Heart right ventricle (tissue), 16 donors: ENCODE data around the gene PAPSS1. TPM values are rescaled to one million over a fixed set of nuclear protein-coding genes. Genes with fewer than 3 reads are reported as not detected.
A peak's percentile ranks its signal among the peaks of the same experiment; 100 is the strongest.

ENCODE experiments used
- ATAC-seq, 8 donors: fragments of 200-7000 bp; cut with Tn5 transposase; one replicate each; pipeline ENCODE4 v1.9.1; 2020; ENCODE audit warnings: mild to moderate bottlenecking in 8 of 8, moderate library complexity in 8 of 8, moderate number of reproducible peaks in 1 of 8
- DNase-seq, 2 donors: peaks; one replicate each; pipeline ENCODE4 v3.0.0-alpha.2; 2020
- H3K27ac ChIP-seq, 10 donors: fragments of 200-600 bp; sonication (generic) in 2 of 10; one replicate each; pipeline versions ENCODE4 v1.5.0 to v1.8.0; 2020 to 2022; ENCODE audit warnings: mild to moderate bottlenecking in 3 of 10
- H3K27me3 ChIP-seq, 7 donors: fragments of 200-600 bp; one replicate each; pipeline ENCODE4 v1.8.0; 2021 to 2022; ENCODE audit warnings: mild to moderate bottlenecking in 2 of 7
- H3K36me3 ChIP-seq, 9 donors: fragments of 200-600 bp; sonication (generic) in 1 of 9; one replicate each; pipeline versions ENCODE4 v1.5.0 to v1.8.0; 2020 to 2022; ENCODE audit warnings: mild to moderate bottlenecking in 2 of 9
- H3K4me1 ChIP-seq, 9 donors: fragments of 200-600 bp; sonication (generic) in 1 of 9; one replicate each; pipeline versions ENCODE4 v1.5.0 to v1.8.0; 2020 to 2022; ENCODE audit warnings: mild to moderate bottlenecking in 4 of 9
- H3K4me3 ChIP-seq, 10 donors: fragments of 200-600 bp; sonication (generic) in 2 of 10; one replicate each; pipeline versions ENCODE4 v1.5.0 to v1.8.0; 2020 to 2022; ENCODE audit warnings: mild to moderate bottlenecking in 7 of 10, moderate library complexity in 2 of 10
- H3K9me3 ChIP-seq, 11 donors: fragments of 200-600 bp in 10 of 11; sonication (generic) in 2 of 11; one replicate each; pipeline versions ENCODE4 v1.5.0 to v1.8.0; 2013 to 2022; ENCODE audit warnings: mild to moderate bottlenecking in 2 of 11, control low read depth in 1 of 11, moderate library complexity in 1 of 11
- WGBS, 2 donors: extraction: QIAGEN DNeasy Blood & Tissue Kit; methylation state at CpG; one replicate each; pipeline ENCODE4 v1.1.7; 2013; ENCODE audit warnings: inconsistent platforms in 1 of 2; 5-methylcytosine and 5-hydroxymethylcytosine counted together
- intact Hi-C, 10 donors: fragments of 100-400 bp; cut with DNase I; formaldehyde crosslinking; loops; one replicate each; pipeline versions ENCODE4 v1.11.1 to v1.14.2; 2022
- polyA plus RNA-seq, 2 donors: library from polyadenylated mRNA; stranded (reverse); fragments of 200-250 nt; gene quantifications; one replicate each; pipeline ENCODE4 v1.2.3, GENCODE V29; 2013
- total RNA-seq, 10 donors: library from RNA; stranded (reverse); fragmentation: NEBNext Ultra II Directional in 3 of 10; extraction: Animal tissue kit (Norgen Biotek cat#: 25700) in 3 of 10; gene quantifications; one replicate each; pipeline versions ENCODE4 v1.2.1 to v1.2.4, GENCODE V29; 2021 to 2023
- TF ChIP-seq, protein P1 (sequence below), 9 donors: fragments of 200-600 bp; sonication (generic) in 2 of 9; IDR thresholded peaks; one replicate each; pipeline versions ENCODE4 v1.5.0 to v1.8.0; 2021 to 2022; ENCODE audit warnings: antibody characterized with exemption in 9 of 9, mild to moderate bottlenecking in 5 of 9, moderate library complexity in 1 of 9
- donor health status: Arrhythmogenic right ventricular cardiomyopathy.
- donor health status: ischemic (EF 13 %, LVEDD 7.1; RV severe dilation, severe dysfunction).
- donor health status: healthy with polysubstance abuse.
- donor health status: DM: no; HTN: yes; CAD: no.
- donor health status: DM: no; HTN: no; CAD: no.
- donor health status: ischemic (EF 25% LVEDD 6.9; RV normal size, moderate dysfunction).
- donor health status: ischemic (EF 25% LVEDD 5.7; RV mildly dilated, moderate dysfunction).
- donor health status: healthy.
- donor health status: DM: yes; HTN: yes; CAD: no.
- donor health status: Ischemic cardiomyopathy.
- donor health status: ischemic (EF 35%, LVEDD 5.7; RV mildly dilated, moderate dysfunction).
- donor health status: nonischemic (EF 11% LVEDD 7.7; RV severe dilation, severe dysfunction).
- donor health status: DM: yes; HTN: yes; CAD: no.
- donor health status: PGD.
- donor health status: ischemic (EF 29% LVEDD 5.4; RV normal size, mild dysfunction).
- donor health status: nonischemic (EF 23%, LVEDD 6.1; RV moderate dilation, normal function).

PAPSS1 gene
- total and polyA plus RNA-seq, 12 donors: 6.9 to 18.9 (median 10.7) TPM

GRCh38 chr4:107643021-107643420, 77.0 kb downstream of the PAPSS1 start:
- no peaks in the 10 kb centered on the region for H3K27me3 ChIP-seq
- TF ChIP-seq, protein P1, sequence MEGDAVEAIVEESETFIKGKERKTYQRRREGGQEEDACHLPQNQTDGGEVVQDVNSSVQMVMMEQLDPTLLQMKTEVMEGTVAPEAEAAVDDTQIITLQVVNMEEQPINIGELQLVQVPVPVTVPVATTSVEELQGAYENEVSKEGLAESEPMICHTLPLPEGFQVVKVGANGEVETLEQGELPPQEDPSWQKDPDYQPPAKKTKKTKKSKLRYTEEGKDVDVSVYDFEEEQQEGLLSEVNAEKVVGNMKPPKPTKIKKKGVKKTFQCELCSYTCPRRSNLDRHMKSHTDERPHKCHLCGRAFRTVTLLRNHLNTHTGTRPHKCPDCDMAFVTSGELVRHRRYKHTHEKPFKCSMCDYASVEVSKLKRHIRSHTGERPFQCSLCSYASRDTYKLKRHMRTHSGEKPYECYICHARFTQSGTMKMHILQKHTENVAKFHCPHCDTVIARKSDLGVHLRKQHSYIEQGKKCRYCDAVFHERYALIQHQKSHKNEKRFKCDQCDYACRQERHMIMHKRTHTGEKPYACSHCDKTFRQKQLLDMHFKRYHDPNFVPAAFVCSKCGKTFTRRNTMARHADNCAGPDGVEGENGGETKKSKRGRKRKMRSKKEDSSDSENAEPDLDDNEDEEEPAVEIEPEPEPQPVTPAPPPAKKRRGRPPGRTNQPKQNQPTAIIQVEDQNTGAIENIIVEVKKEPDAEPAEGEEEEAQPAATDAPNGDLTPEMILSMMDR (IDR thresholded peaks at IDR 0.05): no peak

DNA sequence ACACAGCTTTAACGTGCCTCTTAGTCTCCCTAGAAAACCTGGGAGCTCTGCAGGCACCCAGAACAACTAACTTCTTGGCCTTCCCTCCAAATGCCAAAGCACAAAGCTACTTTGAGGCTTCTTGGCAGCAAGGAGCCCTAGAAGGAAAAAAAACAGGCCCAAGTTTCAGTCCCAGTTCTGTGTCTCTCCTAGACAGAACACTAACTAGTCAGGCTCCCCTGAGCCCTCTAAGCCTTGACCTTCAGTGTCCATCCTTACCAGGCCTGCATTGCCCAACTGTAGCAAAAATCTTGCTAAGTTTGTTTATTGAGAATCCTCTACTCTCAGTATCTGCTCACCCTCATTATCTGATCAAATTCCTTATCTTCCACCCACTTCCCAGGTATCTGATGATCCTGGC, 79.2 kb downstream of the PAPSS1 start:
- WGBS, 2 donors: 55 to 58% methylated on average over 1 of the region's 1 CpG
- TF ChIP-seq, protein P1 (IDR thresholded peaks at IDR 0.05): no peak
- DNase-seq: no peak
- Histone ChIP-seq H3K9me3 (no peaks in the 10 kb centered on the region), H3K4me3 (no peak overlapping the region), H3K27ac (peak overlapping the region in 1 of 10 donors; percentile 29), H3K36me3 (peaks cover 0 to 26% (median 8%) of the 10 kb centered on the region in 9 donors), H3K4me1 (peaks cover 0 to 14% (median 0%) of the 10 kb centered on the region in 9 donors), H3K27me3 (no peaks in the 10 kb centered on the region)
- ATAC-seq: no peak
- intact Hi-C loops: no loop called here

More at GRCh38 chr4:107643021-107643420, 77.0 kb downstream of the PAPSS1 start:
- Histone ChIP-seq H3K4me3 (no peak overlapping the region), H3K27ac (no peak overlapping the region), H3K9me3 (no peaks in the 10 kb centered on the region), H3K36me3 (peaks cover 0 to 26% (median 8%) of the 10 kb centered on the region in 9 donors), H3K4me1 (peaks cover 0 to 14% (median 0%) of the 10 kb centered on the region in 9 donors)
- 89 to 96% methylated on average over 7 of the region's 7 CpGs for WGBS, 2 donors
- no peak for DNase-seq
- intact Hi-C loops: no loop called here
- ATAC-seq: no peak

- Histone ChIP-seq H3K27ac (no peak overlapping the region), H3K27me3 (no peaks in the 10 kb centered on the region), H3K9me3 (no peaks in the 10 kb centered on the region), H3K36me3 (peaks cover 0 to 26% (median 8%) of the 10 kb centered on the region in 9 donors), H3K4me3 (no peak overlapping the region), H3K4me1 (peaks cover 0 to 14% (median 0%) of the 10 kb centered on the region in 9 donors)
- ATAC-seq (no peak), DNase-seq (no peak)
- TF ChIP-seq, protein P1 (IDR thresholded peaks at IDR 0.05): no peak
- intact Hi-C loops: no loop called here
- WGBS, 2 donors: 49 to 54% methylated on average over 2 of the region's 2 CpGs
Observed at GRCh38 chr4:107640197-107640596, 79.8 kb downstream of the PAPSS1 start.

DNA sequence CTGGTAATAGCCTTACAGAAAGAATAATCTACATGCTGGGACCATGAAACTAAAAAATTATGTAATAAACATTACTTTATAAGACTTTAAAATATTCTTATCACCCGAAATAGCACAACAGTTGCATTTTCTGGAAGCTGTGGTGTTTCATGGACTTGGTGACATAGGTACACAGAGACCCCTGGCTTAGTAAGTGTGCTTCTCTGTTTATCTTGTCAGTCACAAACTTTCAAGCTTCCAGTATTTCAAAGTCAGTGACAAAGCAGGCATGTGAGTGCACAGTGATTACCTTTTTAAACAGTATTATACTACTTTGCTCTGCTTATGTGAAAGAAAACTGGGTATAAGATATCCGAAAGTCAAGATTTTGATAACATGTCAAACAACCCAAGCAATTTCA, 84.3 kb downstream of the PAPSS1 start:
- H3K36me3 ChIP-seq: peaks cover 0 to 13% (median 0%) of the 10 kb centered on the region in 9 donors
- ATAC-seq (no peak), DNase-seq (no peak)
- TF ChIP-seq, protein P1 (IDR thresholded peaks at IDR 0.05): no peak
- no peaks in the 10 kb centered on the region for H3K9me3 ChIP-seq
- H3K4me1 ChIP-seq: peaks cover 0 to 8% (median 0%) of the 10 kb centered on the region in 9 donors
- intact Hi-C loops: no loop called here
- H3K27ac ChIP-seq: no peak overlapping the region
- H3K4me3 ChIP-seq: no peak overlapping the region
- H3K27me3 ChIP-seq: no peaks in the 10 kb centered on the region
- WGBS, 2 donors: 92 to 93% methylated on average over 2 of the region's 2 CpGs
